Erythroblast (primary cell): ENCODE results near the gene CD36.
A peak's percentile ranks its signal among the peaks of the same experiment; 100 is the strongest.

ENCODE experiments used
- DNase-seq, 2 experiments: peaks; one replicate each; lab custom pipeline; 2025; lab: John Stamatoyannopoulos, UW
- GATA1 ChIP-seq: IDR thresholded peaks from 2 replicates; pipeline ENCODE4 v1.6.1; 2011; ENCODE audit warnings: low read depth, mild to moderate bottlenecking, control low read depth, low read length, moderate library complexity
- POLR2A ChIP-seq: IDR thresholded peaks from 2 replicates; pipeline ENCODE4 v1.6.1; 2011; ENCODE audit warnings: mild to moderate bottlenecking, low read length

Gene CD36

GRCh38 chr7:80679921-80680907, 41.8 kb downstream of the CD36 start:
- DNase-seq, result peak; percentile 50 to 57
- TF ChIP-seq GATA1, result no peak
- peak; percentile 55 for TF ChIP-seq POLR2A

- TF ChIP-seq POLR2A (no peak), GATA1 (no peak)
- DNase-seq, result peak; percentile 67 to 72
These were observed 42.9 kb downstream of the CD36 start for GRCh38 chr7:80681272-80681885.

- TF ChIP-seq GATA1 (no peak), POLR2A (no peak)
- no peak for DNase-seq
These were observed 44.3 kb downstream of the CD36 start for GRCh38 chr7:80682744-80683143.

- no peak for DNase-seq
These were observed 48.1 kb downstream of the CD36 start for GRCh38 chr7:80686576-80686975.

GRCh38 chr7:80699045-80699638, 60.7 kb downstream of the CD36 start:
- peak; percentile 60 to 78 for DNase-seq
- TF ChIP-seq GATA1, result no peak
- TF ChIP-seq POLR2A, result no peak

More at GRCh38 chr7:80686576-80686975, 48.1 kb downstream of the CD36 start:
- no peak for TF ChIP-seq POLR2A
- no peak for TF ChIP-seq GATA1

GRCh38 chr7:80699721-80700256, 61.3 kb downstream of the CD36 start:
- TF ChIP-seq GATA1 (no peak), POLR2A (no peak)
- DNase-seq, result no peak

- TF ChIP-seq GATA1, result no peak
- TF ChIP-seq POLR2A, result no peak
These were observed 64.8 kb downstream of the CD36 start for GRCh38 chr7:80703272-80703671.

GRCh38 chr7:80705130-80705781, 66.8 kb downstream of the CD36 start:
- no peak for DNase-seq
- no peak for TF ChIP-seq POLR2A

More at GRCh38 chr7:80703272-80703671, 64.8 kb downstream of the CD36 start:
- DNase-seq, result no peak

- no peak for DNase-seq
- no peak for TF ChIP-seq GATA1
- no peak for TF ChIP-seq POLR2A
These were observed 68.9 kb downstream of the CD36 start for GRCh38 chr7:80707318-80707717.

- no peak for TF ChIP-seq GATA1
- no peak for TF ChIP-seq POLR2A
- no peak for DNase-seq
These were observed 69.7 kb downstream of the CD36 start for GRCh38 chr7:80708123-80708522.

GRCh38 chr7:80711531-80711930, 73.1 kb downstream of the CD36 start:
- no peak for DNase-seq
- TF ChIP-seq POLR2A (no peak), GATA1 (no peak)

GRCh38 chr7:80719261-80719660, 80.8 kb downstream of the CD36 start:
- no peak for DNase-seq
- TF ChIP-seq POLR2A, result no peak
- TF ChIP-seq GATA1, result no peak

GRCh38 chr7:80720146-80720545, 81.7 kb downstream of the CD36 start:
- TF ChIP-seq GATA1, result no peak
- TF ChIP-seq POLR2A, result no peak
- DNase-seq, result no peak
